Nephron (organoid): Measurements from ENCODE around the gene ZNF648.

Experiments
- H3K27ac Mint-ChIP-seq, 3 experiments: 2 replicates each; pipeline ENCODE4 v1.8.0; 2020; ENCODE audit warnings: mixed read lengths in 3 of 3, mild to moderate bottlenecking in 2 of 3, moderate library complexity in 1 of 3
- H3K27me3 Mint-ChIP-seq: 2 replicates; pipeline ENCODE4 v1.8.0; 2021; ENCODE audit warnings: low read depth, mild to moderate bottlenecking, moderate library complexity, mixed read lengths
- H3K36me3 Mint-ChIP-seq: 2 replicates; pipeline ENCODE4 v1.8.0; 2020; ENCODE audit warnings: low read depth, mixed read lengths
- H3K4me1 Mint-ChIP-seq: 2 replicates; pipeline ENCODE4 v1.8.0; 2020; ENCODE audit warnings: mixed read lengths
- H3K4me3 Mint-ChIP-seq, 3 experiments: 2 replicates each; pipeline ENCODE4 v1.8.0; 2020; ENCODE audit warnings: mild to moderate bottlenecking in 3 of 3, mixed read lengths in 3 of 3, moderate library complexity in 2 of 3
- H3K9me3 Mint-ChIP-seq: 2 replicates; pipeline ENCODE4 v1.8.0; 2020; ENCODE audit warnings: mixed read lengths
- CTCF ChIP-seq, 3 experiments: fragments of 200-600 bp; sonication (generic); IDR thresholded peaks; one replicate each; pipeline ENCODE4 v1.5.0; 2021; ENCODE audit warnings: antibody characterized with exemption in 3 of 3; ENCODE audit not compliant: unreplicated experiment in 3 of 3

The ZNF648 gene

GRCh38 chr1:182059936-182060335, 1.6 kb downstream of the ZNF648 start:
- Mint-ChIP-seq H3K4me3 (no peak overlapping the region), H3K9me3 (peaks cover 12% of the 10 kb centered on the region), H3K27me3 (peaks cover 7% of the 10 kb centered on the region), H3K27ac (no peak overlapping the region), H3K4me1 (peaks cover 15% of the 10 kb centered on the region), H3K36me3 (peaks cover 4% of the 10 kb centered on the region)
- no peak for TF ChIP-seq CTCF (IDR thresholded peaks at IDR 0.05; ENCODE audit: unreplicated experiment in 3 of 3)

- no peak for TF ChIP-seq CTCF (IDR thresholded peaks at IDR 0.05; ENCODE audit: unreplicated experiment in 3 of 3)
- H3K36me3 Mint-ChIP-seq = peaks cover 4% of the 10 kb centered on the region
- no peak overlapping the region for H3K4me3 Mint-ChIP-seq
- no peaks in the 10 kb centered on the region for H3K9me3 Mint-ChIP-seq
- no peak overlapping the region for H3K27ac Mint-ChIP-seq
- peaks cover 4% of the 10 kb centered on the region for H3K27me3 Mint-ChIP-seq
- H3K4me1 Mint-ChIP-seq = peaks cover 15% of the 10 kb centered on the region
Measured at GRCh38 chr1:182056601-182057366, 4.7 kb downstream of the ZNF648 start.

- peaks cover 4% of the 10 kb centered on the region for H3K36me3 Mint-ChIP-seq
- TF ChIP-seq CTCF (IDR thresholded peaks at IDR 0.05; ENCODE audit: unreplicated experiment in 3 of 3) = peak; percentile 34 to 51 (median 38)
- peaks cover 5% of the 10 kb centered on the region for H3K4me1 Mint-ChIP-seq
- no peak overlapping the region for H3K4me3 Mint-ChIP-seq
- H3K27me3 Mint-ChIP-seq = peaks cover 4% of the 10 kb centered on the region
- H3K27ac Mint-ChIP-seq = no peak overlapping the region
- H3K9me3 Mint-ChIP-seq = no peaks in the 10 kb centered on the region
Measured at GRCh38 chr1:182054698-182055326, 6.7 kb downstream of the ZNF648 start.

- Mint-ChIP-seq H3K36me3 (no peaks in the 10 kb centered on the region), H3K27ac (no peak overlapping the region), H3K9me3 (no peaks in the 10 kb centered on the region), H3K27me3 (peaks cover 4% of the 10 kb centered on the region), H3K4me3 (no peak overlapping the region), H3K4me1 (no peaks in the 10 kb centered on the region)
- no peak for TF ChIP-seq CTCF (IDR thresholded peaks at IDR 0.05; ENCODE audit: unreplicated experiment in 3 of 3)
Measured at GRCh38 chr1:182052355-182052754, 9.2 kb downstream of the ZNF648 start.

GRCh38 chr1:182051938-182052337, 9.6 kb downstream of the ZNF648 start:
- peaks cover under 1% of the 10 kb centered on the region for H3K36me3 Mint-ChIP-seq
- TF ChIP-seq CTCF (IDR thresholded peaks at IDR 0.05; ENCODE audit: unreplicated experiment in 3 of 3) = no peak
- H3K4me1 Mint-ChIP-seq = no peaks in the 10 kb centered on the region
- no peak overlapping the region for H3K4me3 Mint-ChIP-seq
- peaks cover under 1% of the 10 kb centered on the region for H3K9me3 Mint-ChIP-seq
- no peak overlapping the region for H3K27ac Mint-ChIP-seq
- H3K27me3 Mint-ChIP-seq = peaks cover 4% of the 10 kb centered on the region
